T-helper 2 cell treated with Interferon-gamma antibody and Interleukin-4, amounts not matched to agents 100 ng/mL and 5 ng/mL, for 36 hours (primary cell): ENCODE data around the gene PLAAT3. TPM values are rescaled to one million over a fixed set of nuclear protein-coding genes. Genes with fewer than 3 reads are reported as not detected.
"Not testable (repeated sequence)": the region's sequence is repeated elsewhere in the genome, so short reads cannot be mapped to it uniquely, and the experiment has no call there.

Source experiments
- intact Hi-C: fragments of 100-400 bp; cut with micrococcal nuclease; formaldehyde crosslinking; loops from one replicate; pipeline ENCODE4 v1.15.1; 2023
- total RNA-seq: library from RNA; stranded (reverse); gene quantifications from 2 replicates; pipeline ENCODE4 v1.2.3, GENCODE V29; 2022

Gene PLAAT3
- total RNA-seq, 1 donor from 2014 or later: 3.3 TPM

DNA sequence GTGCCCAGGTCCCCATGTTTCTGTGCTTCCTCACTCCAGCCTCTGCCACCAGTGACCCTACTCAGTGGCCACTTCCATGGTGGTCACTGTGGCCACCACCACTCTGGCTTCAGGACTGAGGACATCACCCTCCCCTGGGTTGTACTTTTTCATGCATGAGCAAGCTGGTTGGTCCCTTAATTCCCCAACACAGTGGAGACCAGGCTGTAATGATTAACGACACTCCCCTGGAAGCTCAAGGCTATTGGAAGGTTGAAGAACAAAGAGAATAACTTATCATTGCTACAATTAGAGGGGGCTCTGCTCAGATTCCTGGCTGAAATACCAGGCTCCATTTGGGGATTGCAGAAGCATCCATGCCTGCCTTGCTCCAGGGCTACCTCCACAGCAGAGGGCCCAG is 67.2 kb downstream of the PLAAT3 start:
- intact Hi-C loops: no loop called here

DNA sequence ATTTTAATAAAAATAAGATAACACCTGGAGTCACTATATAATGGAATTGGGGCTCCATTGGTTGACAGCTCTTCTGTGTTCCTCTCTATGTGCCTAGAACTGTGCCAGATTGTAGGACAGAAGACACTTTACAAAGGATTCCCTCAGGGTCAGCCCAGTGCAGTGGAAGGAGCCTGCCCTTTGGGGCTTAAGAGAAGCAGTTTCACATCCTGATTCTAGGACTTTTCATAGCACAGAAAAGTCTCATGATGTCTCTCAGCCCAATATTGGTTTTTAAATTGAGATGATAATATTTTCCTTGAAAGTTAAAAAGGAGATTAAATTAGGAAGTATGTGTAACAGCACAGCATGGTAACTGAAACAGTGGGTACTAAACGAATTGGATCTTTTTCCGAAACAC is 70.5 kb downstream of the PLAAT3 start:
- intact Hi-C loops: no loop called here

- intact Hi-C loops: not testable (repeated sequence)
Observed at GRCh38 chr11:63542506-63542905, 71.7 kb downstream of the PLAAT3 start.

- intact Hi-C loops: loop anchor here (10.0 kb wide), 1 partner anchor 77 kb away; the partner anchor contains the start of gene PLAAT3
Observed at GRCh38 chr11:63537293-63538101, 76.7 kb downstream of the PLAAT3 start.

DNA sequence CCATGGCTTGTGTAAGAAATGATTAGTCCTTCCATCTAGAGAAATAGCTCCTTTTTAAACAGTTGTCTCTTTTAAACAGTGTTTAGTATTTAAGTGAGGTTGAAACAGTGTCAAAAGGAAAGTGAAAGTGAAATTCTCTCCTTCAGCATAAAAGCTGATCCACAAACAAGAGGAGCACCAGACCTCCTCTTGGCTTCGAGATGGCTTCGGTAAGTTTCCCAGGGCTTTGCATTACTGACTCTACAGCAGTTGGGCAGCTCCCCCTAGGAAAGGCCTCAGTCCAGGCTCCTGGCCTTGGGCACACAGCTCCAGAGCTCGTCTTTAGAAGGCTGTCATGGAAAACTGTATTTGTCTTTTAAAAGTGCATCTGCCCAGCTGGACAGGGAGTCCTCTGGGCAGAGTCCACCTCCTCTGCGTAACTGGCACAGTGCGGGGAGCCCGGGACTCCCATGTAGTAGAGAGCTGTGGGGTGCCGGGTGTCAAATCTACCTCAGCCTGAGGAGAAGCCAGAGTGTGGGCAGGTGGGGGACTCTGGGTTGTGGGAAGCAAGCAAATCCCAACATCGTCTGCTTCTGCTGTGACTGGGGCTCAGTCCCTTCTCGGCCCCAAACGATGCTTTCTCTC is 77.5 kb downstream of the PLAAT3 start, which contains the start of gene PLAAT4:
Gene PLAAT4 (plus strand): TSS at position 140 of the 624 bp plus-strand sequence. CDS start 61 bp downstream, at position 201.
- intact Hi-C loops: loop anchor here (1.0 to 10.0 kb wide), 3 partner anchors 17 to 78 kb away; partner anchors contain the start of gene PLAAT3

GRCh38 chr11:63535734-63536133 is 78.5 kb downstream of the PLAAT3 start:
- intact Hi-C loops: loop anchor here (1.0 to 10.0 kb wide), 3 partner anchors 18 to 79 kb away; partner anchors contain the start of gene PLAAT3

DNA sequence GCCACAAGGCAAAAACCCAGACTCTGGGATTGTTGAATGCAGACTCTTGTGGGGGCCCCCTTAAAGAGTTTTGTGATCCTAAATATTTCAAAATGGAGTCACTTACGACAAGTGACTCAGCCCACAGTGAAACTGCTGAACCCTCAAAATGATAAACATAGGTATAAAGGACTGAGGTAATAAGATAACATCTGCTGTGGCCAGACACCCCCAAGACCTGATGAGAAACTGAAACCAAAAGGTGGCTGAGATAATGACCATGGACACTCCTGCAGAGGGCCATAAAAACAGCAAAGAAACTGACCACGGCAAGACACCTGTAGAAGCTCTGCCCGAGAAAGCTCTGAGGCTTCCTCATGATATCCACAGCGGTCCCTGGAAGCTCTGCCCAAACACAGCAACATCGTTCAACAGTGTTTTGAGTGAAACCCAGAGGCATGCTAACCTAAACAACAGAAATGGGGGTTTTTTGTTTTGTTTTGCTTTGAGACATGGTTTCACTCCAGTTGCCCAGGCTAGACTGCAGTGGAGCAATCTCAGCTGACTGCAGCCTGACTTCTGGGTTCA is 79.3 kb downstream of the PLAAT3 start:
- intact Hi-C loops: loop anchor here (10.0 kb wide), 1 partner anchor 80 kb away; the partner anchor contains the start of gene PLAAT3

GRCh38 chr11:63534076-63534475 is 80.2 kb downstream of the PLAAT3 start:
- intact Hi-C loops: loop anchor here (10.0 kb wide), 1 partner anchor 81 kb away; the partner anchor contains the start of gene PLAAT3

DNA sequence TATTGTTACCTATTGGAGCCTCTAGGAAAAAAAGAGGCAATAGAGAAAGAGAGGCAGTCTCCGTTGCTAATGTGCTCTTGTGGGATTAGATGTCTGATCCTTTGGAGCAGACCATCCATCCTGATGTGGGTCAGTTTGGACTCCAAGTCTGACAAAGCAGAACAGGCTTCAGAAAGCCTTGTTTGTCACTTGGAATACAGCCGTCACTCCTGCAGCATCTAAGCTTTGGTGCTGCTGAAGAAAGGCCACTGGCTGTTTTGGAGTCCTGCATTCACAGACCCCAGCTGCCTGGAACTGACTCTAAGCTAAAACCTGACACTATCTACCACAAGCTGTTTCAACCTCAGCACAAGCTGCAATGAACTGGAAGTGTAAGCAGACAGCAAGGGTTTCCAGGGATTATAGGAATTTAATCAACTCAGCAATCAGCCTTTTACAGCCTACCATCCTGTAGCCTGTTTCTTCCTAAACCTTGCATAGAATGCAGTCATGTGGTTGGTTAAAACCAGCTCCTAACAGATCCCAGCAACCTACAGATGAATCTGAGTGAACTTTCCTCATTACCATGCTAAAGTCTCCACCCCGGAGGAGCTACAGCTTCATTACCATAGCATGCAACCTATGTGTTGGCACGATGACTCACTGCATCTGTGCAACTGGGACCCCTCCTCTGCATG is 81.3 kb downstream of the PLAAT3 start:
- intact Hi-C loops: loop anchor here (10.0 kb wide), 1 partner anchor 82 kb away; the partner anchor contains the start of gene PLAAT3

- intact Hi-C loops: loop anchor here (10.0 kb wide), 1 partner anchor 83 kb away; the partner anchor contains the start of gene PLAAT3
Observed at GRCh38 chr11:63532117-63532516, 82.1 kb downstream of the PLAAT3 start.

DNA sequence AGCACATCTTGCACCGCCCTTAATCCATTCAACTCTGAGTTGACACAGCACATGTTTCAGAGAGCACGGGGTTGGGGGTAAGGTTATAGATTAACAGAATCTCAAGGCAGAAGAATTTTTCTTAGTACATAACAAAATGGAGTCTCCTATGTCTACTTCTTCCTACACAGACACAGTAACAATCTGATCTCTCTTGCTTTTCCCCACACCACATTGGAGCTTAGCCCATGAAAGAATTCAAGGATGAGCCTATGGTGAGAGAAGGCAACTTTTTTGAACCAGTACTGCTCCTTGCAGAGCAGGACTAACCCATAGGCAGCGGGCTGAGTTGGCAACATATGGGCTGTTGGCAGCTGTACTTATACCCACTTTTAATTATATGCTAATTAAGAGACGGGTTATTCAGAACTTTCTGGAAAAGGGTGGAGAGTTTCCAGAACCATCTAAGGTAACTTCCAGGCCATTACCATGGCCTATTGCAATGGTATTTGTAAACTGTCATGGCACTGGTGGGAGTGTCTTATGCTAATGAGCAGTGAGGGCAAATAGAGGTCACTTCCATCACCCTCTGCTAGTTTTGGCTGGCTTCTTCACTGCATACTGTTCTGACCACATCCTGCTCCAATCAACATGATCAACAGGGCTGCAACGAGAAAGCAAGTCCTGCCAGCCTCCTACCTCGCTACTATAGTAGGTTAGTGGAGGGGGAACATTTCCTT is 83.0 kb downstream of the PLAAT3 start:
- intact Hi-C loops: loop anchor here (1.0 to 10.0 kb wide), 3 partner anchors 36 to 84 kb away; partner anchors contain the start of genes PLAAT3 and PLAAT5

- intact Hi-C loops: loop anchor here (10.0 kb wide), 1 partner anchor 85 kb away; the partner anchor contains the start of gene PLAAT3
Observed at GRCh38 chr11:63530021-63530420, 84.2 kb downstream of the PLAAT3 start.

DNA sequence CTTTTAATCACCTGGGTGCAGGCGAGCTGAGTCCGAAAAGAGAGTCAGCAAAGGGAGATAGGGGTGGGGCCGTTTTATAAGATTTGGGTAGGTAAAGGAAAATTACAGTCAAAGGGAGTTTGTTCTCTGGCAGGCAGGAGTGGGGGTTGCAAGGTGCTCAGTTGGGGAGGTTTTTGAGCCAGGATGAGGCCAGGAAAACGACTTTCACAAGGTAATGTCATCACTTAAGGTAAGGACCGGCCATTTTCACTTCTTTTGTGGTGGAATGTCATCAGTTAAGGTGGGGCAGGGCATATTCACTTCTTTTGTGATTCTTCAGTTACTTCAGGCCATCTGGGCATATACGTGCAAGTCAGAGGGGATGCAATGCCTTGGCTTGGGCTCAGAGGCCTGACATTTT is 84.9 kb downstream of the PLAAT3 start:
- intact Hi-C loops: not testable (repeated sequence)

- intact Hi-C loops: not testable (repeated sequence)
Observed at GRCh38 chr11:63528729-63529278, 85.4 kb downstream of the PLAAT3 start.

- intact Hi-C loops: not testable (repeated sequence)
Observed at GRCh38 chr11:63528156-63528555, 86.1 kb downstream of the PLAAT3 start.

DNA sequence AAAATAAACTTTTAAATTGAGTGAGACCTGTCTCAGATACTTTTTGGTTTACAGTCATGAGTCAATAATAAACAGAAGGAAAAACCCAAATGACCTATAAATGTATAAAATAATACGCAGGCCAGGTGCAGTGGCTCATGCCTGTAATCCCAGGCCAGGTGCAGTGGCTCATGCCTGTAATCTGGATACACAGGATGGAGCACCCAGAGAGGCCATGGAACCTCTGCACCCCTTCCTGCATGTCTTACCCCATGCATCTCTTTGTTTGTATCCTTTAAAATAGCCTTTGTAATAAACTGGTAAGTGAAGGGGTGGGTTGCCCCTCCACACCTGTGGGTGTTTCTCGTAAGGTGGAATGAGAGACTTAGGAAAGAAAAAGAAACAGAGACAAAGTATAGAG is 86.6 kb downstream of the PLAAT3 start:
- intact Hi-C loops: no loop called here
